CD4-positive, alpha-beta T cell treated with Interleukin-15 for 1 hour (primary cell): ENCODE results near the gene SLC26A5.
"Not testable (repeated sequence)": the region's sequence is repeated elsewhere in the genome, so short reads cannot be mapped to it uniquely, and the experiment has no call there.

Experiments used
- DNase-seq: peaks from one replicate; pipeline ENCODE4 v3.0.0-alpha.2; 2020

SLC26A5 gene

DNA sequence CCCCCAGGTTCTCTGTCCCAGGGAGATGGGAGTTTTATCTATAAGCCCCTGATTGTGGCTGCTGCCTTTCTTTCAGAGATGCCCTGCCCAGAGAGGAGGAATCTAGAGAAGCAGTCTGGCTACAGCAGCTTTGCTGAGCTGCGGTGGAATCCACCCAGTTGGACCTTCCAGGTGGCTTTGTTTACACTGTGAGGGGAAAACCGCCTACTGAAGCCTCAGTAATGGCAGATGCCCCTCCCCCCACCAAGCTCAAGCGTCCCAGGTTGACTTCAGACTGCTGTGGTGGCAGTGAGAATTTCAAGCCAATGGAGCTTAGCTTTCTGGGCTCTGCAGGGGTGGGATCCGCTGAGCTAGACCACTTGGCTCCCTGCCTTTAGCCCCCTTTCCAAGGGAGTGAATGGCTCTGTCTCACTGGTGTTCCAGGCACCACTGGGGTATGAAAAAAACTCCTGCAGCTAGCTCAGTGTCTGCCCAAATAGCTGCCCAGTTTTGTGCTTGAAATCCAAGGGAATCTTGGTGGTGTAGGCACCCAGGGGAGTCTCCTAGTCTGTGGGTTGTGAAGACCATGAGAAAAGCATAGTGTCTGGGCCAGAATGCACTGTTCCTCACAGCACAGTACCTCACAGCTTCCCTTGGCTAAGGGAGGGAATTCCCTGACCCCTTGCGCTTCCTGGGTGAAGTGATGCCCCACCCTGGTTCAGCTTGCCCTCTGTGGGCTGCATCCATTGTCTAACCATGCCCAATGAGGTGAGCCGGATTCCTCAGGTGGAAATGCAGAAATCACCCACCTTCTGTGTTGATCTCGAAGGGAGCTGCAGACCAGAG lies 40.0 kb downstream of the SLC26A5 start:
- not testable (repeated sequence) for DNase-seq

DNA sequence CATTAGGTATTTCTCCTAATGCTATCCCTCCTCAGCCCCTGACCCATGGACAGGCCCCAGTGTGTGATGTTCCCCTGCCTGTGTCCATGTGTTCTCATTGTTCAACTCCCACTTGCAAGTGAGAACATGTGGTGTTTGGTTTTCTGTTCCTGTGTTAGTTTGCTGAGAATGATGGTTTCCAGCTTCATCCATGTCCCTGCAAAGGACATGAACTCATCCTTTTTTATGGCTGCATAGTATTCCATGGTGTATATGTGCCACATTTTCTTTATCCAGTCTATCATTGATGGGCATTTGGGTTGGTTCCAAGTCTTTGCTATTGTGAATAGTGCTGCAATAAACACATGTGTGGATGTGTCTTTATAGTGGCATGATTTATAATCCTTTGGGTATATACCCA lies 46.3 kb downstream of the SLC26A5 start:
- DNase-seq = not testable (repeated sequence)

DNA sequence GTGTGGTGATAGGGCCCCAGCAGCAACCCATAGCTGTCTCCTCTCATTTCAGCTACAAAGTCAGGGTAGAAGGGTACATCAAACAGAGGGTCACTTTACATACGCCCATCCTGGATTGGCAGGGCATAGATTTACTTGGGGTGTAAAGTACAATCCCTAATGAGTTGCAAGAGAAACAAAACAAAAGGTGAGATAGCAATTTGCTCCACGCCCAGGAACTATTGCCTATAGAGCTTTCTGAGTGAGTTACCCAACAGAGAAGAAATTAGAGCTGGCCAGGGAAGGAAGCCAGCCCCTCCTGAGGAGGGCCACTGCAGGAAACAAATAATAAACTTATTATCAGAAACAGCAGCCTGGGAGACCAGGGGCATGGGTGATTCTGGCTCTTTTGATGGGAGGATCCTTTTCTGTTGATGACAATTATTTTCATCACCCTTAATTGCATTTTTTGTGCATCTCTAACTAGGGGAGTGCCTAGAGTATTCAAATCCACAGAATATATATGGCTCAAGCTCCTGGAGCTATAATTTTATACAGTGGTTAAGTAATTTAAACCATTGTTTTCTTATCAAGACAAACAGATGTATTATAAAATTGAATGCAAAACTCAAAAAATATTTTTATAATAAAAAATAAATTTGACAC lies 47.4 kb downstream of the SLC26A5 start:
- DNase-seq = no peak

DNA sequence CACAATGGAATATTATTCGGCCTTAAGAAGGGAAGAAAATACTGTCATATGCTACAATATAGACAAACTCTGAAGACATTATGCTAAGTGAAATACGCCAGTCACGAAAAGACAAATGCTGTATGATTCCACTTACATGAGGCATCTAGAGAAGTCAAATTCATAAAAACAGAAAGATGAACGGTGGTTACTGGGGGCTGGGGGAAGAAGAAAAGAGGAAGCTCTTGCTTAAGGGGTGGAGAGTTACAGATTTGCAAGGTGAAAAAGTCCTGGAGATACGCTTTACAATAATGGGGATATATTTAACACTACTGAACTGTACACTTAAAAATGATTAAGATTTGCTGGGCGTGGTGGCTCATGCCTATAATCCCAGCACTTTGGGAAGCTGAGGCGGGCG lies 49.5 kb downstream of the SLC26A5 start:
- no peak for DNase-seq

DNA sequence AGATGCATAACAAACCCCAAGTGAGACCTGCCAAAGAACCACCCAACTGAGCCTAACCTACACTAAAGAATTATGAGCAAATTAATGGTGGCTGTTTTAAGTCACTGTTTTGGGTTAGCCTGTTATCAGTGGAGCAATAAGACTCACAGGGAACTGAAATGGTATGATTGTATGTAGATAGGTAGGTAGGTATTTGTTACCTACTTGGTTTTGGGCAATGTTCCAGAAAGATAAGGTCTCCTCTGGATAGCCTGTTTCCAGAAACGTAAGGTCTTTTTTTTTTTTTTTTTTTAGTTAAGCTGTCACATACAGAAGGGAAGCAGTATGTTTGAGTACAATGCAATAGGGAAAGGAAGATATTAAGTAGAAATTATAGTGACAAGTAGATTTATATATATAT lies 50.9 kb downstream of the SLC26A5 start:
- DNase-seq = no peak

DNA sequence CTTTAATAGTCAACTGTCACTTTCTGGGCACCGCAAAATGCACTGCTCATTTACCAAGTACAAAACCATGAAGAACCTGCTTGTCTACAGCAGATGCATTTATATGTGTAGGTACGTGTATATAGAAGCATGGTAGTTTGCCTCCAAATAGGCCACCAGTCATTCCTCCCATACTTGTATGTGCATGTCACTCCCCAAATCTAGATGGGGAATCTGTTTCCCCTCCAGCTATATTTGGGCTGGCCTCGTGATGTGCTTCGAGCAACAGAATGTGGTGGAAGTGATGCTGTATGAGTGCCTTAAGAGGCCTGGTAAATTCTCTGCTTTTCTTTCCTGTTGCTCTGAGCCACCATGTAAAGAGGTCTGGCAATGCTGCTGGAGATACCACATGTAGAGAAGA lies 51.4 kb downstream of the SLC26A5 start:
- no peak for DNase-seq

DNA sequence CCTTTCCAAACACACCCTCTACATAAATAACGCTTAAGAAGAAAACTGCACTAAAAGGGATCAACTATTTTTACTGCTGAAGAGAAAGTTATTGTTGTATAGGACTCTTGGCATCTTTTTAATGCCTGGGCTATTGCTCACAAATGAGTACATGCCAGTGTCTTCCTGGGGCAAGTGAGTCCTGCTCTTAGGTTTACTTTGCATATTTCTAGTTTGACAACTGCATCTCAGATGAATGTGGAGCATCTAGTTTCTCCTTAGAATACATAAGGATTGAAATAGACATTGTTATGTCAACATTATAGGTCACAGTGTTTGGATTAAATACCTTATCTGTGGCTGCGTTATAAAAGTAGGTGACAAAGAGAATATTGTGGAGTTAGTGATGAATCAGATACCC lies 54.0 kb downstream of the SLC26A5 start:
- no peak for DNase-seq

DNA sequence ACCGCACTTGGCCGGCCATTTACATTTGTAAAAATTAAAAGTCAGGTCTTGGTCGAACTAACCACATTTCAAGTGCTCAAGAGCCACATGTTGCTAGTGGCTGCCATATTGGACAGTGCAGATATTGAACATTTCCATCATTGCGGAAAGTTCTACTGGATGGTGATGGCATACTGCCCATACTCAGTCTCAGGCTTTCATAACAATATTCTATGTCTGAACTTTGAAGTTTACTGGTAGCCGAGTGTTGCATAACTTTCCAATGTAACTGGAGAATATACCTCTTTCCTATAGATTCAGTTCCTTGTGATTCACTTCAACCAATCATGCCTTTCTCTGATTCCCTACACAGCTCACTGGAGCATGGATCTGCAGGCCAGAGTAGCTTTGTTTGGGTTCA lies 54.9 kb downstream of the SLC26A5 start:
- DNase-seq = no peak

DNA sequence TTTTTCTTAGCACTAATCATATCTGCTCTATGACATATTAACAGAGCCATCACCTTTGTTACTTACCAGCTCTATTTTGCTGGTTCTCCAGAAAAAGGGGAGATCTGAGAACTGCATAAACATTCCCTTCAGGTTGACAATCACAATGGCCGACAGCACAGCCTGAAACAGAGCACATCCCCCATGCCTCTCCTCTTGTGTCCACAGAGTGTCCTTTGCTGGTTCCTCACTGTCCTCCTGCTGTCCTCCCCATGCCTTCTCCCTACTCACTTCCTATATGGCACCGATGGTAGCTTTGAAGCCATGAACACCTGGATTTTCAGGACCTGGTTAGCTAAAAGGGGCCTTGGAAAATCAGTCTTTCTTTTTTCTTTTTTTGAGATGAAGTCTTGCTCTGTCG lies 56.7 kb downstream of the SLC26A5 start:
- DNase-seq = no peak

DNA sequence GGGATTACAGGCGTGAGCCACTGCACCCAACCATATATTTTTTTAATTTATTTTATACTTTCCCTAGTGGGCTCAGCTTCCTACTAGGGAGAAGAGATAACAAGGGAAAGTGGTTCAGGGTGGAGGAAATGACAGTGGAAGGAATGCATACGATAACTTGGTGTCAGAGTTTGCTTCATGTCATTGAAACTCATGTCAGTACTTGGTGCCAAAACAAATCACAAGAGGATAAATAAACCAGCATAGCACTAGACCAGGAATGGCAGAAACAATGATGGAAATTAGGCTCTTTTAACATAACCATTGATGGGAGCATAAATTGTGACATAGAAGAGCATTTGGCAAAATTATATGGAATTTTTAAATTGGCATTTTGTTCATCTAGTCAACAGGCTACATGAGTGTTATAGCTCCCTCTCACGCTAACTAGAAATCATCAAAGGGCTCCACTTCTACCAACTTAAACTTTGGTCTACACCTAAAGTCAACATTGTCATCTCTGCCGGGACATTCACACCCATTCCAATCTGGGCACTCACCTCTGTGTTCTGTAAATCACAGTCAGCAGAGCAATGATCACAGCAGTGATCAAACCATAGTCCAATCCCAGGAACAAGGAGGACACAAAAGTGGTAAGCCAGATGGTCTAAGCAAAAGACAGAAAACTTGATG lies 57.4 kb downstream of the SLC26A5 start:
- no peak for DNase-seq

DNA sequence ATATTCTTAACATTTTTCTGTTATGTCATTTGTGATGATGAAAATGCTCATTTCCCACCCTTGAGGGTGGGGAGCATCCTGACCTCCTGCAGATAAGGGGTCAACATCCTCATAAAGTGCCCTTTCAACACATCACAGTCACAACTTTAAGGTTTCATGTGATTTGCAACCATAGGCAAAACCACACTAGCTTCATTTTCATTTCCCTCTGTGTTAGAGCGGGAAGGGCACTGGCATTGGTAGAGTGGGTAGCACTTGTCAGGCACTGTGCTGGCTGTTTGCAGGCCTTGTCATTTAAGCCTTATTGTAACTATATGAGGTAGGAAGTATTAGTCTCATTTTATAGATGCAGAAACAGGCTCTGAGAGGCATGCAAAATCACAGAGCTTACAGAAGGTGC lies 58.8 kb downstream of the SLC26A5 start:
- DNase-seq = no peak

DNA sequence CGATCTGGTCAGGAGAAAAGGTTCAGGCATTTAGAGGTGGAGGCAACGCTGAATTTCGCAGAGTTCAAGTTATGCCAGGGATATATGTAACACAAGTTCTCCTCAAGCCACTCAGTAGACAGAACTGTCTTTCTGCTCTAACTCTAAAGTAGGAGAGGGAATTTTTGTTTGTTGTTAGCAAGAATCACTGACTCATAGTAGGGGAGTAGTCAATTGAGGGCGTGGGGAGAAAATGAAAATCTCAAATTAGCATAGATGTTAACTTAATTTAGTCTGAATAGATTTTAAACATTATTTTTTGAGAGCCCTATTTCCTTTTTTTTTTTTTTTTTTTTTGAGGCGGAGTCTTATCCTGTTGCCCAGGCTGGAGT lies 64.0 kb downstream of the SLC26A5 start:
- DNase-seq = no peak

DNA sequence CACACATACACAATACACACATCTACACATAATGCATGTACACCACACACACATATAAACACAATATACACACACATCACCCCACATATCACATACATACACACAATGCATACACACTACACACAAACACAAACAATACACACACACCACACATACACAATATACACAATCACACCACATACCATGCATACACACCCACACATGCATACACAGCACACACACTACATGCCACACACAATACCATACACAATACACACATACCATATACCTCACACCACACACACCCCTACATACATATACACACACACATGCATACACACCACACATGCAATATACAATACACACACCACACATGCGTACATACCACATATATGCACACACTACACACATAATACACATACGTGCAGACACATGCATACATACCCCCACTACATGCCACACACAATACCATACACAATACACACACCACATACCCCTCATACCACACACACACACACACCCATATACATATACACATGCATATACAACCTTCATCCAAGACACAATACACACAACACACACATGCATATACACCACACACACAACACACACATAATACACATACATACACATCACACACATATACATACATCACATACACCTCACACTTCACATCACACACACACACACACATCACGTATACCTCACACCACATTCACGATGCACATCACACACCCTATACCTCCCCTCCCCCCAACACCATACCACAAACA lies 64.6 kb downstream of the SLC26A5 start:
- no peak for DNase-seq

DNA sequence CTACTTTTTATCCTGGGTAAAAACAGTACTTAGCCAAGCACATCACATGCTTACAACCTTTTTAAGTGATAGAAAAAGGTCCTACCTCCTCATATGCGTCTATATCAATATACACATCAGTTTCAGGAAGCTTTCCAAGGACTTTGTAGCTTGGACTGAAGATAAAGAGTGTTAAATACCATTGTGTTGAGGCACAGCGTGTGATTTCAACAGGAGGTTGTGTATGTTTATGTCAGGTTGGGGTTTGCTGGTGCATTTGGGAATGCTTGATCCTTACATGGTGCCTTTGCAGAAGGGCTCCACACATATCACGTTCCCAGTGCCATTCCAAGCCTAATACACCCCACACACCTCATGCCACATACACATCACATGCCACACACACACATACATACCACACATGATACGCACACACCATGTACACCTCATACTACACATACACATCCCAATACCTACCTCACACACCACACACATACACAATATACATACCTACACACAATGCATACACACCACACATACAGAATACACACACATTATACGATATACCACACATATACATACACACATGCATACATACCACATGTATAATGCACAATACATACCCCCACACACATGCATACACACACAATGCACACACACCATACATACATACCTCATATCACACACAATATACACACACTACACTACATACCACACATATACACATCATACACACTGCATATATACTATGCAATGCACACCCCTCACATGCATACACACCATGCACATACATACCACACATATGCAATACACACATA lies 65.4 kb downstream of the SLC26A5 start:
- DNase-seq = no peak

DNA sequence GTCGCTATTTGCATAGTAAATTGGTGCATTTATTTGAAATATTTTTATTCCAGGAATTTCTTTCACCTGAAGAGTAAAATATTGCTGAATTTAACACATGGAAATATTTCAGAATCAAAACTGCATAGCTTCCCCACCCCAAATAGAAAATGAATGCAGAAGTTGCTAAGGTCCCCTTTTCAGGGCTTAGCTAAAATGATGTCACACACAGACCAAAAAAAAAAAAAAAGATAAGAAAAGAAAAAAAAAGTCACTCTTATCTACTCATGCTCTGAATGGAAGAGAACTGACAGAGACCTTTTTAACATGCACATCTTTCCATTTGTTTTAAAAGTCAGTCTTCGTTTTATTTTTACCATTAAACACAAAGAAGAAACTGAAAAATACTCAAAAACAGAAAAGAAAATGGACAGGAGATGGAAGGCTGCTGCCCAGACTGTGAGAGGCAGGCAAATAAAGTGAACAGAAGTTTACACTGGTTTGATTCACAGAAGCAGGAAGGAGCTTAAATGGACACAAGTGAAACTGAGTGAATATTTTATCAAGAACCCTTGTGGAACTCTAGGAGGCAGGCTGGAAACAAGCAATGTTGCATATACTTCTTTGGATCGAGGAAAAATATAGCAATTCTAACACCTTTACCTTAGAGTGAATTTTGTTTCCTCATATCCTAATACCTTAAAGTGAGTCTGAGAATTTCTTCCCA lies 66.6 kb downstream of the SLC26A5 start:
- DNase-seq = no peak

DNA sequence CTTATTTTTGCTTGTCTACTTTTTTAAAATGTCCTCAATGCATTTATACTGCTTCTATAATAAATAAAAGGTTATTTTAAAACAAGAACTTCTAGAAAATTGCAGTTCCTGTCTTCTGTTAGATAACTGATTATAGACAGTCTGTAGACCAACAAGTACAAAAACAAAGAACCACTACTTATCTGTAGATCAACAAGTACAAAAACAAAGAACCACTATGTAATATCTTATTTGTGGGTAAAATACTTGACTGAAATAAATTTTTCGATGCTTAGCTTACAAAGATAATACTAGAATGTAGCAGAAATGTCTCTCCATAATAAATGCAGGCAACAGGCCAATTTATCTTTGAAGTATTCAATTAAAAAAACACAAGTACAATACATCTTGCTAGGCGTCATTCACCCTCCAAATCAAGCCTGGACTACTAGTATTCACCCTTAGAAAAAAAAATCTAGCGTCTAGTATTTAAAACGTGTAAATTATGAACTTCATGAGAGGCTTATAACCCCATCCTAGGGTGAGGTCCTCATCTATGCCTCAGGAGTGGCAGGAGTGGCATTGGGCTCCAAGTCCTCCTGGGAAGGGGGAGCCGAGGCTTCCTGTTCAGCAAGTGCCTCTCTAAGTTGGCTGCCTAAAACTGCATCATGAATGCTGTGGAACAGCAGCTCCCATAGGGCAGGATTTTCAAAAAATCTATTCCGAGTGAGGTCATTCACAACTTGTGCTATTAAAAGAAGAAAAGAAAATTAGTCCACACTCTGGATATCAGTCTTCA lies 72.0 kb downstream of the SLC26A5 start:
- DNase-seq = no peak

DNA sequence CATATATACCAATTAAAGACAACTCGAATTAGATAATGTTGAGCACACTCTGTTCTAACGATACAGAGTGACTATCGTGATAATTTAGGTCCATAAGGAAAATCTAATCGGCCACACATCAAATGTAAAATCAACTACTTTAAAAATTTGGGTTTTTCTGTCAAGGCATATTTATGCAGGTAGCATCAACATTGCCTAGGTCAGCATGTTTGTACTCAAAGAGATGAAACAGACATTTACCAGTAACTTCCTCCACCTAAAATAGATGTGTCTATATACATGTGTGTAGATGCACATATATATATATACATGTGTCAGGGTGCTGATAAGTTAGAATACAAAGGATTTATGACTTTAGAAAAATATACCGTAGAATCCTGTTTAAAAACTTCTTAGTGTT lies 76.6 kb downstream of the SLC26A5 start:
- no peak for DNase-seq

DNA sequence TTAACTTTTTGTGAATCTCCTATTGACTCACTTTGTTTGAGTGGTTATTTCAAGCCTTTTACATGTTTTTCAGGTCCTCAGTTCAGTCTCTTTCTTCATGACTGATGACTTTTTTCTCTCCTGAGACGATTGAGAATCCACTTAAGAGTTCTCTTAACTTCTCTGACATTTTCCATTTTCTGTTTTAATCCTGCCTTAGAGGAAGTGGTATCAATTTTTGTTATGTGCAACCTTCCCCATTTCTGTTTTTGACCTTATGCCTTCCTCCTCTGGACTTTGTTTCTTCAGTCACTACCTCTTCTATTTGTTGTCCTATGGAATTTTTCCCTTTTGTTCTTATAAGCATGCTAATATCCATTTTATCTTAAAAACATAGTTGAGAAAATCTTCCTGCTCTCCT lies 96.2 kb downstream of the SLC26A5 start:
- no peak for DNase-seq

DNA sequence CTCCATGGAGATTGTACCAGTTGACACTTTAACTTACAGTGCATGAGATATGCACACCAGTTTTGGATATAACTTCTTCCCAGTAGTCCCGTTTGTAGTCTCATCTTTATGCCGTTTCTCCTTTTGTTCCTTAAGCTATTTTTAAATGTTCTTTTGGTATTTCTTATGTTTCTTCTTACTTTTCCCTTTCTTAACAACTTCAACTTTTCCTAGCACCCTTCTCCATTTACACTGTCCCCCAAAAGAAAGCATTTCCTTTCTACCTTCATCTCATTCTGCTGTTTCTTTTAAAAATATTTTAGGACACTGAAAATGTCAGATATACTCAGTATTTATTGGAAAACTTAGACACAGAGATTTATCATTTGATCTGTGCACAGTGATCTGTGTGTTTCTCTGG lies 97.0 kb downstream of the SLC26A5 start:
- no peak for DNase-seq

DNA sequence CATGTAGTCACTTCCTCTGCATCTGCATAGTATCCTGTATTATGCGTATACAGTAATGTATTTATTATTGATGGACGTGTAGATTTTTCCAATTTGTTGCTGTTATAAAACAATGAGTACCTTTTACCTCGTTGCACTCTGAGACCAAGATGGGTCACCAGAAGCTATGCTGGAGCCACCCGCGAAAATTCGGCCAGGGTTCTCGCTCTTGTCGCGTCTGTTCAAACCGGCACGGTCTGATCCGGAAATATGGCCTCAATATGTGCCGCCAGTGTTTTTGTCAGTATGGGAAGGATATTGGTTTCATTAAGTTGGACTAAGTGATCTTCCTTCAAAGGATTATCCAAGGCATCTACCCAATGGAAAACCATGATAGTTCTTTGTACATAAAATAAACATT lies 97.6 kb downstream of the SLC26A5 start:
- no peak for DNase-seq
